ENCODE measurements around the gene DGCR6. TPM values are rescaled to one million over a fixed set of nuclear protein-coding genes. Genes with fewer than 3 reads are reported as not detected.
"Not testable (repeated sequence)": the region's sequence is repeated elsewhere in the genome, so short reads cannot be mapped to it uniquely, and the experiment has no call there.

The DGCR6 gene
- total RNA-seq = 1 to 10 TPM; 1.2 to 2.3 TPM
- long read RNA-seq = 0 reads

GRCh38 chr22:18905540-18906409, at the start of gene DGCR6:
DGCR6 (plus strand) TSS chr22:18906320; CDS start chr22:18906375, 55 bp downstream.
- DNase-seq (no peak), ATAC-seq (peak; percentile 94)
- intact Hi-C loops (cut with DNase I, micrococcal nuclease) = no loop called here

- ATAC-seq; DNase-seq; intact Hi-C loops (cut with DNase I, micrococcal nuclease): not testable (repeated sequence)
Observed at GRCh38 chr22:18859314-18859713, 46.8 kb upstream of the DGCR6 start.

GRCh38 chr22:18881260-18881659, 24.9 kb upstream of the DGCR6 start:
- ATAC-seq; intact Hi-C loops (cut with DNase I, micrococcal nuclease): not testable (repeated sequence)
- DNase-seq = peak in 1 of 2 donors; percentile 18

- DNase-seq; ATAC-seq; intact Hi-C loops (cut with DNase I, micrococcal nuclease): not testable (repeated sequence)
Observed at GRCh38 chr22:18884465-18884864, 21.7 kb upstream of the DGCR6 start.

- DNase-seq (no peak), ATAC-seq (no peak)
- intact Hi-C loops (cut with DNase I, micrococcal nuclease) = no loop called here
Observed at GRCh38 chr22:18888115-18888514, 18.0 kb upstream of the DGCR6 start.

GRCh38 chr22:18890510-18891192, 15.5 kb upstream of the DGCR6 start:
- DNase-seq; intact Hi-C loops (cut with DNase I, micrococcal nuclease); ATAC-seq: not testable (repeated sequence)

GRCh38 chr22:18893775-18894174, 12.3 kb upstream of the DGCR6 start:
- ATAC-seq; DNase-seq; intact Hi-C loops (cut with DNase I, micrococcal nuclease): not testable (repeated sequence)

GRCh38 chr22:18896037-18896657, 10.0 kb upstream of the DGCR6 start:
- DNase-seq; ATAC-seq; intact Hi-C loops (cut with DNase I, micrococcal nuclease): not testable (repeated sequence)

- DNase-seq; ATAC-seq; intact Hi-C loops (cut with DNase I, micrococcal nuclease): not testable (repeated sequence)
Observed at GRCh38 chr22:18906410-18906745, 258 bp downstream of the DGCR6 start.

GRCh38 chr22:18906896-18907295, 776 bp downstream of the DGCR6 start:
- intact Hi-C loops (cut with DNase I, micrococcal nuclease) = no loop called here
- DNase-seq (no peak), ATAC-seq (peak; percentile 7)

- ATAC-seq (no peak), DNase-seq (no peak)
- intact Hi-C loops (cut with DNase I, micrococcal nuclease) = no loop called here
Observed at GRCh38 chr22:18909556-18909955, 3.4 kb downstream of the DGCR6 start.

- DNase-seq; intact Hi-C loops (cut with DNase I, micrococcal nuclease): not testable (repeated sequence)
- ATAC-seq = peak; percentile 8
Observed at GRCh38 chr22:18911535-18911934, 5.4 kb downstream of the DGCR6 start.

- DNase-seq; intact Hi-C loops (cut with DNase I, micrococcal nuclease): not testable (repeated sequence)
- peak; percentile 67 for ATAC-seq
Observed at GRCh38 chr22:18912264-18912946, 6.3 kb downstream of the DGCR6 start.

GRCh38 chr22:18914558-18914957, 8.4 kb downstream of the DGCR6 start:
- DNase-seq; intact Hi-C loops (cut with DNase I, micrococcal nuclease); ATAC-seq: not testable (repeated sequence)

- DNase-seq; intact Hi-C loops (cut with DNase I, micrococcal nuclease); ATAC-seq: not testable (repeated sequence)
Observed at GRCh38 chr22:18915550-18915949, 9.4 kb downstream of the DGCR6 start.

- intact Hi-C loops (cut with DNase I, micrococcal nuclease); DNase-seq; ATAC-seq: not testable (repeated sequence)
Observed at GRCh38 chr22:18917818-18918217, 11.7 kb downstream of the DGCR6 start.

- ATAC-seq; intact Hi-C loops (cut with DNase I, micrococcal nuclease): not testable (repeated sequence)
Observed at GRCh38 chr22:18920257-18920902, 14.3 kb downstream of the DGCR6 start.

GRCh38 chr22:18925368-18926064, 19.4 kb downstream of the DGCR6 start:
- DNase-seq (no peak), ATAC-seq (peak; percentile 85)
- intact Hi-C loops (cut with DNase I, micrococcal nuclease) = no loop called here

More at GRCh38 chr22:18920257-18920902, 14.3 kb downstream of the DGCR6 start:
- DNase-seq = not testable (repeated sequence)
